HCT116 (cell line): ENCODE results near the gene PGAP6. TPM values are rescaled to one million over a fixed set of nuclear protein-coding genes. Genes with fewer than 3 reads are reported as not detected.

ENCODE experiments used
- ATAC-seq: fragments of 200-7000 bp; cut with Tn5 transposase; 2 replicates; pipeline ENCODE4 v1.9.1; 2020; ENCODE audit warnings: mild to moderate bottlenecking, moderate library complexity
- Bru-seq: library from RNA; stranded (reverse); fragments of 400-500 nt; gene quantifications from one replicate; lab custom pipeline; 2021; lab: Mats Ljungman, UMichigan
- BruChase-seq, 2 experiments: library from RNA; stranded (reverse); fragments of 400-500 nt; gene quantifications; one replicate each; lab custom pipeline; 2021; lab: Mats Ljungman, UMichigan
- BruUV-seq: library from RNA; stranded (reverse); fragments of 400-500 nt; replicated peaks from 2 replicates; lab custom pipeline; 2021; lab: Mats Ljungman, UMichigan
- CTCF ChIA-PET: fragments of 300-600 bp; sonication (Branson Sonifier 250); formaldehyde crosslinking; loops from one replicate; lab custom pipeline; 2021; ENCODE audit warnings: antibody characterized with exemption; lab: Charles Lee
- POLR2A ChIA-PET: fragments of 300-600, 350-600 bp; sonication (Branson Sonifier 250); formaldehyde crosslinking; loops from one replicate; lab custom pipeline; 2021; ENCODE audit warnings: antibody characterized with exemption; lab: Charles Lee
- RAD21 ChIA-PET, 2 experiments: fragments of 300-600 bp; sonication (Branson Sonifier 250); formaldehyde crosslinking; loops; one replicate each; lab custom pipeline; 2023; ENCODE audit warnings: low total read pairs in 2 of 2; ENCODE audit not compliant: uncharacterized antibody in 2 of 2, unreplicated experiment in 2 of 2, low non-redundant PET in 1 of 2; lab: Charles Lee
- DNase-seq: peaks from one replicate; pipeline ENCODE4 v3.0.0-alpha.2; 2010; ENCODE audit warnings: low read depth, low spot score
- H2AFZ ChIP-seq: fragments of 200-600 bp; shearing (Covaris generic), sonication (generic); 2 replicates; pipeline ENCODE4 v1.6.1; 2017; ENCODE audit warnings: low read depth, mixed run types, mixed read lengths, antibody characterized with exemption, low read length; ENCODE audit not compliant: poor library complexity, severe bottlenecking
- H3K27ac ChIP-seq: 2 replicates; pipeline ENCODE4 v1.5.1; 2012; ENCODE audit warnings: low read depth, low read length
- H3K27me3 ChIP-seq: fragments of 200-600 bp; sonication (generic); 2 replicates; pipeline ENCODE4 v1.6.1; 2016; ENCODE audit warnings: mixed run types, low read length, mixed read lengths; ENCODE audit not compliant: insufficient read depth
- H3K36me3 ChIP-seq, 2 experiments: fragments of 200-500 bp in 1 of 2; fragments of 200-600 bp in 1 of 2; sonication (Bioruptor generic) in 1 of 2; sonication (generic) in 1 of 2; 2 replicates each; pipeline versions ENCODE4 v1.5.1 to v1.6.1; 2014 to 2016; ENCODE audit warnings: low read length in 2 of 2, inconsistent platforms in 1 of 2, mixed read lengths in 1 of 2, mixed run types in 1 of 2; ENCODE audit not compliant: insufficient read depth in 2 of 2, control insufficient read depth in 1 of 2
- H3K4me1 ChIP-seq, 2 experiments: fragments of 200-600 bp in 1 of 2; sonication (generic) in 1 of 2; 2 replicates each; pipeline versions ENCODE4 v1.5.1 to v1.6.1; 2012 to 2017; ENCODE audit warnings: low read length in 2 of 2, inconsistent platforms in 1 of 2, mild to moderate bottlenecking in 1 of 2, mixed read lengths in 1 of 2, mixed run types in 1 of 2, moderate library complexity in 1 of 2; ENCODE audit not compliant: insufficient read depth in 2 of 2, control insufficient read depth in 1 of 2
- H3K4me2 ChIP-seq: fragments of 200-600 bp; sonication (generic); 2 replicates; pipeline ENCODE4 v1.6.1; 2017; ENCODE audit warnings: mixed run types, low read length, mixed read lengths
- H3K4me3 ChIP-seq, 2 experiments: fragments of 200-600 bp in 1 of 2; sonication (generic) in 1 of 2; replicated peaks in 1 of 2; 2 replicates each; pipeline ENCODE4 v1.5.1; 2011 to 2016; ENCODE audit warnings: low read length in 2 of 2, control low read depth in 1 of 2, low read depth in 1 of 2, mild to moderate bottlenecking in 1 of 2, mixed read lengths in 1 of 2, mixed run types in 1 of 2
- H3K79me2 ChIP-seq: fragments of 200-600 bp; sonication (generic); 2 replicates; pipeline ENCODE4 v1.6.1; 2017; ENCODE audit warnings: mild to moderate bottlenecking, mixed run types, low read length, moderate library complexity, mixed read lengths; ENCODE audit not compliant: insufficient read depth
- H3K9ac ChIP-seq: fragments of 200-600 bp; sonication (generic); 2 replicates; pipeline ENCODE4 v1.6.1; 2016; ENCODE audit warnings: low read length, mixed read lengths
- H3K9me2 ChIP-seq: fragments of 200-600 bp; sonication (generic), shearing (Covaris generic); 2 replicates; pipeline ENCODE4 v1.6.1; 2017; ENCODE audit warnings: mixed run types, mild to moderate bottlenecking, moderate library complexity; ENCODE audit not compliant: insufficient read depth
- H3K9me3 ChIP-seq, 2 experiments: fragments of 200-500 bp in 1 of 2; fragments of 200-600 bp in 1 of 2; sonication (Bioruptor generic) in 1 of 2; sonication (generic) in 1 of 2; 2 replicates each; pipeline ENCODE4 v1.6.1; 2014 to 2017; ENCODE audit warnings: low read length in 2 of 2, mixed read lengths in 2 of 2, inconsistent platforms in 1 of 2, low read depth in 1 of 2, mild to moderate bottlenecking in 1 of 2, mixed run types in 1 of 2, moderate library complexity in 1 of 2; ENCODE audit not compliant: control insufficient read depth in 1 of 2, insufficient read depth in 1 of 2
- H4K20me1 ChIP-seq: fragments of 200-600 bp; sonication (generic), shearing (Covaris generic); 2 replicates; pipeline ENCODE4 v1.6.1; 2017; ENCODE audit warnings: mixed run types, mild to moderate bottlenecking, moderate library complexity; ENCODE audit not compliant: insufficient read depth
- JUND ChIP-seq: IDR thresholded peaks from 2 replicates; pipeline ENCODE4 v1.6.1; 2012
- POLR2A ChIP-seq: IDR thresholded peaks from 2 replicates; pipeline ENCODE4 v1.7.0; 2011; ENCODE audit warnings: borderline replicate concordance; ENCODE audit not compliant: insufficient read depth, insufficient read length; ENCODE audit errors: extremely low read depth
- RAD21 ChIP-seq: IDR thresholded peaks from 2 replicates; pipeline ENCODE4 v1.6.1; 2012; ENCODE audit warnings: low read depth, mild to moderate bottlenecking
- intact Hi-C: fragments of 100-400 bp; cut with micrococcal nuclease; formaldehyde crosslinking; loops from 2 replicates; pipeline ENCODE4 v1.10.0; 2022
- long read RNA-seq: library from polyadenylated mRNA; unstranded; transcript quantifications from one replicate; pipeline ENCODE4 v2.0.0, GENCODE V29; 2021; ENCODE audit not compliant: unreplicated experiment
- polyA plus RNA-seq: library from polyadenylated mRNA; unstranded; fragments of >200 nt; gene quantifications from 2 replicates; pipeline ENCODE4 v1.2.1, GENCODE V29; 2012; ENCODE audit warnings: missing spikeins
- total RNA-seq: library from RNA; stranded (reverse); gene quantifications from one replicate; pipeline ENCODE4 v1.2.1, GENCODE V29; 2021; ENCODE audit not compliant: unreplicated experiment

PGAP6 gene, protein sequence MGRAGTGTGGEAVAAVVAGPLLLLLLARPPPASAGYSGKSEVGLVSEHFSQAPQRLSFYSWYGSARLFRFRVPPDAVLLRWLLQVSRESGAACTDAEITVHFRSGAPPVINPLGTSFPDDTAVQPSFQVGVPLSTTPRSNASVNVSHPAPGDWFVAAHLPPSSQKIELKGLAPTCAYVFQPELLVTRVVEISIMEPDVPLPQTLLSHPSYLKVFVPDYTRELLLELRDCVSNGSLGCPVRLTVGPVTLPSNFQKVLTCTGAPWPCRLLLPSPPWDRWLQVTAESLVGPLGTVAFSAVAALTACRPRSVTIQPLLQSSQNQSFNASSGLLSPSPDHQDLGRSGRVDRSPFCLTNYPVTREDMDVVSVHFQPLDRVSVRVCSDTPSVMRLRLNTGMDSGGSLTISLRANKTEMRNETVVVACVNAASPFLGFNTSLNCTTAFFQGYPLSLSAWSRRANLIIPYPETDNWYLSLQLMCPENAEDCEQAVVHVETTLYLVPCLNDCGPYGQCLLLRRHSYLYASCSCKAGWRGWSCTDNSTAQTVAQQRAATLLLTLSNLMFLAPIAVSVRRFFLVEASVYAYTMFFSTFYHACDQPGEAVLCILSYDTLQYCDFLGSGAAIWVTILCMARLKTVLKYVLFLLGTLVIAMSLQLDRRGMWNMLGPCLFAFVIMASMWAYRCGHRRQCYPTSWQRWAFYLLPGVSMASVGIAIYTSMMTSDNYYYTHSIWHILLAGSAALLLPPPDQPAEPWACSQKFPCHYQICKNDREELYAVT
- total RNA-seq: 35.4 TPM
- 37.4 and 48.1 TPM in 2 replicates for polyA plus RNA-seq
- Bru-seq, nascent RNA: percentile 39 among the genes with signal in this experiment
- percentile 69 among the genes with signal in this experiment for BruChase-seq, experiment 1, labeled RNA remaining after a 6-hour chase
- percentile 54 among the genes with signal in this experiment for BruChase-seq, experiment 2, labeled RNA remaining after a 2-hour chase
- long read RNA-seq, transcript TMEM8A-204 (13 exons, 3,691 nt): major isoform, 17 of 46 reads
- long read RNA-seq, partial matches to known transcripts: 15 of 46 reads
- long read RNA-seq, other reads (novel, unspliced or antisense): 14 of 46 reads

DNA sequence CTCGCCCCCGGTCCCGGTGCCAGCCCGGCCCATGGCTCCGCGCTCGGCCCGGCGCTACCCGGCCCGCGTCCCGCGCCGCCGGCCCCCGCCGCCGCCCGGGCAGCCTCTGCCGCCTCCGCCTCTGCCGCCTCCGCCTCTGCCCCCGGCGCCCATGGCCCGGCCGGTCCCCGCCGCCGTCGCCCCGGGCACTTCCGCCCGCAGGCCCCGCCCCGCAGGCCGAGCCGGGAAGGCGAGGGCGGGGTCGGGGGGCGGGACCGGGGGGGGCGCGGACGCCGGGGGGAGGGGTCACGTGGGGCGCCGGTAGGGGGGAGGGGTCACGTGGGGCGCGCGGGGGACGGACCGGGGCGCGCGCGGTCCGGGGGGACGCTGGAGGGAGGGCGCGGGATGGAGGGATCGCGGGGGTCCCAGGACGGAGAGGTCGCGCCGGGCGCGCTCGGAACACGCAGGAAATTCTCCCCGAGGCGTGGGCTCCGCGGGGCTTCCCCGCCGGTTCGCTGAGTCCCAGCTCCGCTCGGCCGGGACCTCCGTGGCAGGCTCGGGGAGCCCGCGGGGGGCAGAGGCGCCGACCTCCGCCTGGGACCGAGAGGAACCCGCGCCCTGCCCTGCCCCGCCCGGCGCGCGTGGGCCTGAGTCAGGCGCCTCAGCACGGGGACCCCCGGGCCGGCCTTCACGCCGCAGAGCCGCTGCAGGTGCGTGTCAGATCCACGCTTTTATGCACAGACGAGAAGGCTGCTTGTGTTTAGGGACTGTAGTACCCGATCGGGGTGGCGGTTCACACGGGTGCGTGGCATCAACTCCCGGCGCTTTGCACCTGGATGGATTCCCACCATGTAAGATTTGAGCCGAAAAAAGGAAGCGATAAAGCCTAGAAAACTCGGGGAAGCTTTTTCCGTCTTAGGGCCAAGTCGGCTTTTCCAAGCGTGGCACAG is at the start of gene PGAP6:
Gene PGAP6, minus strand, starts transcription at position 190 of the 929 bp plus-strand sequence. Its CDS starts 157 bp downstream, at position 33.
- Histone ChIP-seq H3K4me3 (peak within 1 kb of the TSS; percentile 55 to 65), H2AFZ (no peak within 1 kb of the TSS), H3K9ac (peak within 1 kb of the TSS; percentile 82), H3K36me3 (no peaks in the 10 kb centered on the region), H3K9me2 (no peaks in the 10 kb centered on the region), H3K4me1 (peaks cover 6 to 18% of the 10 kb centered on the region in 2 experiments; a peak in 3 of 4 replicates), H3K27ac (peak within 1 kb of the TSS; percentile 81), H3K9me3 (no peaks in the 10 kb centered on the region), H3K4me2 (peak within 1 kb of the TSS; percentile 85), H3K27me3 (no peaks in the 10 kb centered on the region), H3K79me2 (peaks cover 7% of the 10 kb centered on the region; the same call in 1 of the 2 replicates), H4K20me1 (no peaks in the 10 kb centered on the region)
- no TSS peak for BruUV-seq
- RAD21 ChIA-PET: no interaction called here
- TF ChIP-seq JUND: no peak
- peak; percentile 31 for TF ChIP-seq POLR2A
- no peak for TF ChIP-seq RAD21
- ATAC-seq: peak; percentile 57
- intact Hi-C loops: no loop called here
- DNase-seq: no peak
- CTCF ChIA-PET: interaction anchor here (0.6 kb wide), 1 partner anchor 341 kb away, joined by 3 read pairs; no protein-coding TSS in a partner anchor
- POLR2A ChIA-PET: interaction anchor here (0.7 kb wide), 1 partner anchor 15 kb away, joined by 3 read pairs; no protein-coding TSS in a partner anchor
